Activated naive CD8-positive, alpha-beta T cell (primary cell): Measurements from ENCODE around the gene KLF6.
"Not testable (repeated sequence)": the region's sequence is repeated elsewhere in the genome, so short reads cannot be mapped to it uniquely, and the experiment has no call there.

Source experiments
- H3K27ac Mint-ChIP-seq: one replicate; pipeline ENCODE4 v1.8.0; 2021; ENCODE audit warnings: mixed read lengths
- H3K27me3 Mint-ChIP-seq: one replicate; pipeline ENCODE4 v1.8.0; 2021; ENCODE audit warnings: mixed read lengths
- H3K36me3 Mint-ChIP-seq: one replicate; pipeline ENCODE4 v1.8.0; 2021; ENCODE audit warnings: mixed read lengths
- H3K4me1 Mint-ChIP-seq: one replicate; pipeline ENCODE4 v1.8.0; 2021; ENCODE audit warnings: low read depth, mixed read lengths
- H3K4me3 Mint-ChIP-seq: one replicate; pipeline ENCODE4 v1.8.0; 2021; ENCODE audit warnings: mild to moderate bottlenecking, mixed read lengths
- H3K9me3 Mint-ChIP-seq: one replicate; pipeline ENCODE4 v1.8.0; 2021; ENCODE audit warnings: low read depth, mixed read lengths

KLF6 gene

GRCh38 chr10:3734111-3734510 is 50.9 kb downstream of the KLF6 start:
- Mint-ChIP-seq H3K9me3 (peaks cover 10% of the 10 kb centered on the region), H3K27me3 (no peaks in the 10 kb centered on the region), H3K4me3 (no peak overlapping the region), H3K4me1 (peaks cover 2% of the 10 kb centered on the region), H3K36me3 (peaks cover 4% of the 10 kb centered on the region), H3K27ac (no peak overlapping the region)

GRCh38 chr10:3732183-3732582 is 52.8 kb downstream of the KLF6 start:
- H3K27ac Mint-ChIP-seq, H3K36me3 Mint-ChIP-seq, H3K9me3 Mint-ChIP-seq, H3K4me1 Mint-ChIP-seq, H3K4me3 Mint-ChIP-seq, H3K27me3 Mint-ChIP-seq: not testable (repeated sequence)

GRCh38 chr10:3729397-3729976 is 55.5 kb downstream of the KLF6 start:
- Mint-ChIP-seq H3K9me3 (peaks cover 10% of the 10 kb centered on the region), H3K27me3 (no peaks in the 10 kb centered on the region), H3K36me3 (peaks cover 4% of the 10 kb centered on the region), H3K4me1 (no peaks in the 10 kb centered on the region), H3K27ac (no peak overlapping the region), H3K4me3 (no peak overlapping the region)

- peaks cover 10% of the 10 kb centered on the region for H3K9me3 Mint-ChIP-seq
- no peak overlapping the region for H3K4me3 Mint-ChIP-seq
- H3K4me1 Mint-ChIP-seq, result no peaks in the 10 kb centered on the region
- H3K27ac Mint-ChIP-seq, result no peak overlapping the region
- no peaks in the 10 kb centered on the region for H3K27me3 Mint-ChIP-seq
- H3K36me3 Mint-ChIP-seq, result peaks cover 4% of the 10 kb centered on the region
These were observed 56.4 kb downstream of the KLF6 start for GRCh38 chr10:3728563-3728962.

GRCh38 chr10:3727268-3727667 is 57.7 kb downstream of the KLF6 start:
- Mint-ChIP-seq H3K4me1 (no peaks in the 10 kb centered on the region), H3K27ac (no peak overlapping the region), H3K36me3 (peaks cover 1% of the 10 kb centered on the region), H3K9me3 (peaks cover 6% of the 10 kb centered on the region), H3K4me3 (no peak overlapping the region), H3K27me3 (no peaks in the 10 kb centered on the region)
